Keratinocyte (primary cell): ENCODE results near the gene BCL2L1.

ENCODE experiments used
- CTCF ChIP-seq, 3 experiments: IDR thresholded peaks in 1 of 3; conservative IDR thresholded peaks in 1 of 3; optimal IDR thresholded peaks in 1 of 3; 2 replicates in 2 of 3; 3 replicates in 1 of 3; pipeline versions ENCODE3 to v1.5.1; 2011; ENCODE audit warnings: low read length in 3 of 3, mild to moderate bottlenecking in 3 of 3, moderate library complexity in 2 of 3, control low read depth in 1 of 3, inconsistent platforms in 1 of 3; ENCODE audit not compliant: insufficient read depth in 2 of 3; ENCODE audit errors: extremely low read depth in 1 of 3
- EZH2 ChIP-seq: IDR thresholded peaks from one replicate; pipeline ENCODE4 v1.6.1; 2012; ENCODE audit warnings: inconsistent platforms, mild to moderate bottlenecking, low read length, moderate library complexity

GRCh38 chr20:31617432-31618104 lies 105.1 kb downstream of the BCL2L1 start:
- TF ChIP-seq CTCF (optimal IDR thresholded peaks at IDR 0.05 in 1 of 3, IDR thresholded peaks at IDR 0.05 in 1 of 3, conservative IDR thresholded peaks at IDR 0.05 in 1 of 3; ENCODE audit: extremely low read depth in 1 of 3, insufficient read depth in 2 of 3, low read length in 3 of 3) (no peak), EZH2 (no peak)
